Measurements from ENCODE around the gene P2RX1.

P2RX1 gene

DNA sequence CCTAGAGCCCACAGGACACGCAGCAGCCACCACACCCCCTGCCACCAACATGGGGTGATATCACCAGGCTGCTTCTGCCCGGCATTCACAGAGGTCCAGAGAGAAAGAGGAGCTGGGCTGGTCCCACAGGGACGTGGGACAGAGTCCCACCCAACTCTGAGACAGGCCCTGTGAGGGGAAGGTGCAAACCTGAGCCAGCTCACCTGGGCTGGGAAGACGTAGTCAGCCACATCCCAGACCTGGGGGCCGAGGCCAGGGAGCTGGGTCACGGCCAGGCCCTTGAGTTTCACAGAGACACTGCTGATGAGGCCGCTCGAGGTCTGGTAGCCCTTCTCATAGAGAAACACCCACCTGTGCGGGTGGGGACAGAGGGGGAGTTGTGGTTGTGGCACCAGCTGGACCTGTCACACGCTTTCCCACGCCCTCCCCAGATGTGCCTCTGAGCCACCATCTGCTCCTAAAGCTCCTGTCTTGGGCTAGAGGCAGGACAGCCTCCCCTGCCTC lies 11.2 kb downstream of the P2RX1 start:
- no peak for DNase-seq (ENCODE audit: low spot score)

GRCh38 chr17:3904501-3904900 lies 11.8 kb downstream of the P2RX1 start:
- DNase-seq (ENCODE audit: low spot score) = no peak

- no peak for DNase-seq (ENCODE audit: low spot score)
Observed at GRCh38 chr17:3903881-3904290, 12.4 kb downstream of the P2RX1 start.

DNA sequence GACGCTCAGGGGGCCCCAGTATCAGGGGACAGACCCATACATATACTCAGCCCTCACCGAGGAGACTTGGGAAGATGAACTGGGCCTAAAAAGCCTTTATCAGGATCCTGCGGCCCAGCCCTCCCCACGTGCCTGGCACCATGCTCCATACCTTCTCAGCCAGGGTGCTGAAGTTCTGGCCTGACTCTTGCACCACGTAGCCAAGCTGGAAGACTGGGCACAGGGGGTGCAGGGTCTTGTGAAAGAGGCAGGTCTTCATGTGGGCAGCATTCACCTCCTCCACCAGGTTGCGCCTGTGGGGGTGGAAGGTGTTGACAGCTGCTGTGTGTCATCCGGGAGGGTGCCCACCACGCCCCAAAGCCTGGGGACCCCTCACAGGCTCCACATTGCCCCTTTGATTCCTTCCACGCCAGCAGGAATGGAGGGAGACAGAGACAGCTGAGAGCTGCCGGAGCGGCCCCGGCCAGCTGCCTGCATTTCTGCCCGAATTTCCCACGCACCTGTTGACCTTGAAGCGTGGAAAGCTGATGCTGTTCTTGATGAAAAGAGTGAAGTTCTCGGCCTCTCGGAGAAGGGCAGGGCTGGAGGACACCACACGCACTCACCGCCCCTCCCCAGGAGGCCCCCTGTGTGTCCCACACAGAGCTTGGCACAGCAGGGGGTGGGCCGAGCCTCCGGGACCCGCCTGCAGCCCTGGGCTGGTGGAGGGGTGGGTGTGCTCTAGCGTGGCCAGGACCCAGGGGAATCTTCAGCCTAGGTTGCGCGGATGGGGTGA lies 13.0 kb downstream of the P2RX1 start:
- no peak for DNase-seq (ENCODE audit: low spot score)

DNA sequence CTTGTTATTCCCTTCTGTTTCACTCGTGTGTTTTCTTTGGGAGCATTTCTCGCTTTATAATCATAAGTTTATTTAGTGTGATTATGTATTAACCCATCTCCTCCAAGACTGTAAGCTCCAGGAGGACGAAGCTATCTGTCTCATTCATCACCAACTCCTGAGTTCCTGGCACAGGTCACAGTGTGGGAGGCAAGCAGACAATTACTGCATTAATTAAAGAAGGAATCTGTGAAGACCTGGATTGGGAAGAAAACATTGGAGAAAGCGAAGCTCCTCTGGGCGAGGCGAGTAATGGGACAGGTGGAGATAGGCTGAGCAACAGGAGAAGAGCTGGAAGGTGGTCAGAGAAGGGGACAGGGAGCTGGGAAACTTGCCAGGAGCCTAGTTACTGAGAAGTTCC lies 15.6 kb downstream of the P2RX1 start:
- DNase-seq (ENCODE audit: low spot score) = no peak

- no peak for DNase-seq (ENCODE audit: low spot score)
Observed at GRCh38 chr17:3897731-3898130, 18.5 kb downstream of the P2RX1 start.

DNA sequence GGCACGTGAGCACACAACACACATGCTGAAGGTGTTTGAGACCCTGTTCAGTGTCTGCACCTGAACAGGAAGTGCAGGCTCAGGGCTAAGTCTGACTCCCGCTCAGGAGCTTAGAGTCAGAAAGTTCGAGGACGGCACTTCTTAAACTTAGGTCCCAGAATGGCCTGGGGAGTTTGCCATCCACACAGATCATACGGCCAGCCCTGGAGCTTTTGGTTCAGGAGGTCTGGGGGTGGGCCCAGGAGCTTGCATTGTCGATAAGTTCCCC lies 19.4 kb downstream of the P2RX1 start:
- no peak for DNase-seq (ENCODE audit: low spot score)

DNA sequence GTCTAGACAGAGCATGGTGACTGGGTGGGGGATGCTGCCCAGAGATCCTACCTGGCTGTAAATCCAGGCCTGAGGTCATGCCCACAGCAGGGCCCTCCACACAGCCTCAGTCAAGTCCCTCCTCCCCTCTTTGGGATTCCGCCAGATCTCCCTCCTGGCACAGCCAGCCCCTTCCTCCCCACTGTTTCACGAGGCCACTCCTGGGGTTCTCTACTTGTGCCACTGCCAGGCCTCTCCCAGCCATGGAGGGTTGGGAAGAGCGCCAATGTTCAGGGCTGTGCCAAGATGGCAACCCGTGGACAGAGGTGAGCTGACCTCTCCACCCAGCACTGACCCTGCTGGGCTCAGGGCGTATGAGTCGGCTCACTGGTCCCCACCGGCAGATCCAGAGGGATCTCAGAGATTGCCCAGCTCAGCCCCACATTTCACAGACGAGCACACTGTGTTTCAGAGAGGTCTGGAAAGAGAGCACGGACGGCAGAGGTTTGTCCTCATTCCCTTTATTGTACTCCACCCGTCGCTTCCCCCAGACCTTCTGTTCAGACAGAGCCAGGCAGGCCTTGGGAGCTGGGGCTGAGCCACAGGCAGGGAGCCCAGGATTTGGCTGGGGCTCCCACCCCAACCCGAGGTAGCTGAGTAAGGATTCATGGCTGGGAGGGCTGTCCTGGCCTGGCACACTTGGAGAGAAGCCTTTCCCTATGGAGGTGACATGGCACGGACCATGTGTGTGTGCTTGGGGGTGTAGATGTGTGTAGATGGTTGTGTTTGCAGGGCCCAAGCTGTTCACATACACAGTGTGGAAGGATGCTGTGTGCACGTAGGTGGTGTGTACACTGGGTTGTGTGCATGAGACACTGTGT lies 19.9 kb downstream of the P2RX1 start:
- no peak for DNase-seq (ENCODE audit: low spot score)

GRCh38 chr17:3895354-3895753 lies 20.9 kb downstream of the P2RX1 start:
- no peak for DNase-seq (ENCODE audit: low spot score)

- DNase-seq (ENCODE audit: low spot score) = no peak
Observed at GRCh38 chr17:3894911-3895343, 21.3 kb downstream of the P2RX1 start.

DNA sequence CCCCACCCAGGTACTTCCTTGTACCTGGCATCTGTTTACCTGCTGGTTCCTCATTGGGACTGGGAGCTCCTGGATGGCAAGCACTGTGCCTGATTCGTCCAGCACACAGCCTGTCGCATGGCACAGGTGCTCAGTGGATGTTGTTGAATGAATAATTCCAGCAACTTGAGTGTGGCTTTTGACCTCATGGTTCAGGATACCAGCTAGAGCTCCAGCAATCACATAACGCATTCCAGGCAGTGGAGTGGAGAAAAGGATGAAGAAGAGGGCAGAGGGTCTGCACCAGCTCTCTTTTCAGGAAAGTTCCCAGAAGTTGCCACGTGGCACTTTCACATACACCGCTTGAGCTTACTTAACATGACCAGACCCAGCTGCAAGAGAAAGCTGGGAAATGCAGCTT lies 22.1 kb downstream of the P2RX1 start:
- no peak for DNase-seq (ENCODE audit: low spot score)

DNA sequence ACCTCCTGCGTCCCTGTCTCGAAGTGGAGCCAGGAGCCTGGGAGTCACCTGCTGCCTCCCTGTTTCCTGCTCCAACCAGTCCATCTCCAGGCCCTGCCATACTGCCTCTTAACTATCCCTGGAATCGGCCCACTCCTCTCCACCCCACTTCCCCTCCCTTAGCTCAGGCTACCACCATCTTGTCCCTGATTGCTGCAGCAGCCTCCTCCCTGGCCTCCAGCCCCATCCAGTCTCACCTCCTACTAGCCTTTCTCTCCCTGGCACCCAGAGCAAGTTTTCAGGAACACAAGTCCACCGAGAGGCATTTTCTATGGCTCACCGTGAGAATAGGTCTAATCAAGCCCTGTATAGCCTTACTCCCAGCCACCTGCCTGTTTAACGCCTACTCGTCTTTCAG lies 22.5 kb downstream of the P2RX1 start:
- DNase-seq (ENCODE audit: low spot score) = no peak

- DNase-seq (ENCODE audit: low spot score) = peak; percentile 81
Observed at GRCh38 chr17:3893003-3893719, 23.1 kb downstream of the P2RX1 start, which contains the start of gene CAMKK1. Gene CAMKK1, minus strand, starts transcription at chr17:3893053. Its CDS starts 7,366 bp downstream, at chr17:3885687.

DNA sequence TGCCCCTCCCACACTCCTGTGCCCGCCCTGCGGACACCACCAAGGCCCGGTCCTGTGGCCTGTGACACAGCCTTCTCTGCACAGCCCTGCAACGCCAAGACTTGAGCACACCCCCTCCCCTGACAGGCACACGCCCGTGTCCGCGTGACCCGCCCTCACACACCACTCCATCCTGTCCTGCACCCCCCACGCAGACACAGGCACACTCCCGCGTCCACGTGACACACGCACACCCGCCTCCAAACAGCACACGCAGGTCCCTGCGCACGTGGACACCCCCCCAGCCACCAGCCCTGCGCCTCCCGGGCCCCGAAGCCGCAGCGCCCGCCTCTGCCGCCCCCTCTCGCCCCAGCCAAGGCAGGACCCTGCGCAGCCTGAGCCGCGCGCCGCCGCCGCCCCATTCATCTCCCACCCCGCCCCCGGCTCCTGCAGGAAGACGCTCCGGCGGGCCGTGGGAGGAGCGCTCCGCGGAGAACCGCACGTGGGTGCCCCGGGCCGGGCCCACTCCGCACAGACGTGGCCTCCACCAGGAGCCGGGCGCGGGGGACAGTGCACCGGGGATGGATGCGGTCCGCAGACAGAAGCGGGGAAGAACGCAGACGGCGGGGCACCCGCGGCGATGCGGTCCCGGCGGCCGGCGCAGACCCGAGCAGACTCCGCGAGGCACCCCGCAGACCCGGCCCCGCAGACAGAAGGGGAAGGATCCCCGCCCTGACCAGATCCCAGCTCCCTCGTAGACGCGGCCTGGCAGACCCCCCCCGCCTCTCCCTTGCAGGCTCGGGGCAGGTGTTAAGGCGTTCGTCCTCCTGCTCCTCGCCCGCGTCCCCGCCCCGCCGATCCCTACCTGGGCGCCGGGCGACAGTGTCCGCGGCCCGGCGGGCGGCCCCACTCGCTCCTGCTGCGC lies 23.9 kb downstream of the P2RX1 start:
- DNase-seq (ENCODE audit: low spot score) = no peak

- no peak for DNase-seq (ENCODE audit: low spot score)
Observed at GRCh38 chr17:3891626-3892094, 24.6 kb downstream of the P2RX1 start.

GRCh38 chr17:3890878-3891219 lies 25.4 kb downstream of the P2RX1 start:
- no peak for DNase-seq (ENCODE audit: low spot score)

DNA sequence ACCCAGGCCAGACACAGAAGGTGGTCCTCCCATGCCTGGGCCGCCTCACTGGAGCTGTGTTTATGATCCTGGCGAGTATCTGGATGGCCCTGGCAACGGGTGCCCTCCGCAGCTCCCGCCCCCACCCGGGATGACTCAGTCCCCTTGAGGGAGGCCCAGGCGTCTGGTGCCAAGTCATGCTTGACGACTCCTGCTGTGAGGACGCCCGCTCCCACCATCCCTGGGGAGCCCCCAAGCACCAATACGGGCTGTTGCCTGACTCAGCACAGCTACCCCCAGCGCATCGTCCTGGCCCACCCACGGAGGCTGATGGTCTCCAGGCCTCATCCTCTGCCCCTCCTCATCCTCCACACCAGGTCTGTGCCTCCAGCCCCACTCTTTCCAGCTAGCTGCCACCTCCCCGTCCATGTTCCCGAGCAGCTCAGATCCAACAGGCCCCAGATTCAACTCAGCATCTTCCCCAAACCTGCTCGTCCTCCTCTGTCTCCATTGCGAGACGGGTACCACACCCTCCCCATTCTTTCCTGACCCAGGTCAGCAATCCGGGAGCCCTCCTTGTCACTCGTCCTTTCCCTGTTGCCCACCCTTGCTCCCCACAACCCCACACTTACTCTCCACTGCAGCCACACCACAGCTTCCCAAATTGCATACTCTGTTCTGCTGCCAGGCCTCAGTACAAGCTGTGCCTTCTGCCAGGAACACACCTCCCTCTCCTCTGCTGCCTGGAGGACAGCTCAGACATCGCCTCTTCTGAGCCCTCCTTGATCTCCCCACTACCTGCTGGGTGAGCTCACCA lies 26.0 kb downstream of the P2RX1 start:
- no peak for DNase-seq (ENCODE audit: low spot score)

GRCh38 chr17:3889325-3890012 lies 26.8 kb downstream of the P2RX1 start:
- no peak for DNase-seq (ENCODE audit: low spot score)

GRCh38 chr17:3888343-3889171 lies 27.7 kb downstream of the P2RX1 start:
- DNase-seq (ENCODE audit: low spot score) = no peak
